Posterior cingulate gyrus (tissue), 11 donors: ENCODE measurements around the gene SAMD10.
"Not testable (repeated sequence)": the region's sequence is repeated elsewhere in the genome, so short reads cannot be mapped to it uniquely, and the experiment has no call there.

ENCODE experiments used
- DNase-seq, 10 donors: peaks; one replicate each; pipeline versions ENCODE4 v3.0.0 to v3.0.0-alpha.2; 2020 to 2021; ENCODE audit warnings: mixed read lengths in 3 of 10
- intact Hi-C: fragments of 100-400 bp; cut with DNase I; formaldehyde crosslinking; loops from one replicate; pipeline ENCODE4 v1.15.1; 2023

The SAMD10 gene

DNA sequence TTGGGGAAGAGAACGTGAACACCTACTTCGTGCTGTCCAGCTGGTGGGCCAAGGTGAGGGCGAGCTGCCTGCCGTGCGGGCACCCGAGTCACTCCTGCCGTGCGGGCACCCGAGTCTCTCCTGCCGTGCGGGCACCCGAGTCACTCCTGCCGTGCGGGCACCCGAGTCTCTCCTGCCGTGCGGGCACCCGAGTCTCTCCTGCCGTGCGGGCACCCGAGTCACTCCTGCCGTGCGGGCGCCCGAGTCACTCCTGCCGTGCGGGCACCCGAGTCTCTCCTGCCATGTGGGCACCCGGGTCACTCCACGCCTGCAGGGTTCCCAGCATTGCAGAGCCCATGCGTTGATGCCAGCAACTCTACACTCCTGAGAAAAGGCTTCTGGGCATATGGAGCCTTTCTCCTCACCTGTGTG lies 50.0 kb downstream of the SAMD10 start:
- DNase-seq, intact Hi-C loops: not testable (repeated sequence)

DNA sequence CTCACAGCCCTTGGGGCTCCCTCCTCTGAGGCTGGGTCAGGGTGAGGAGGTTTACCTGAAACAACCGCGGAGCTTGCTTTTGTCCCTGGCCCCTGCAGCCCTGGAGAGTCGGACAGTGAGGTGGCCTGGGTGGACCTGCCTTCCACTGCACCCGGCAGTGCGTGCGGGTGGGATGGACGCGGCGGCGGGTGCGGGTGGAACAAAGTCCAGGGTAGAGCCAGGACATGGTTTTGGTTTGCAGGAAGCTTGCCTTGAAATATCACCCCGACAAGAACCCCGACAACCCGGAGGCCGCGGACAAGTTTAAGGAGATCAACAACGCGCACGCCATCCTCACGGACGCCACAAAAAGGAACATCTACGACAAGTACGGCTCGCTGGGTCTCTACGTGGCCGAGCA lies 50.4 kb downstream of the SAMD10 start:
- peak in 1 of 10 donors; percentile 83 for DNase-seq
- intact Hi-C loops: no loop called here

- intact Hi-C loops: no loop called here
- no peak for DNase-seq
These were observed 53.1 kb downstream of the SAMD10 start for GRCh38 chr20:63926298-63926697.

GRCh38 chr20:63924241-63924640 lies 55.2 kb downstream of the SAMD10 start:
- intact Hi-C loops: no loop called here

More at GRCh38 chr20:63924241-63924640, 55.2 kb downstream of the SAMD10 start:
- DNase-seq: no peak
